Hepatic stellate cell (primary cell): ENCODE data around the gene ANXA6.

ENCODE experiments used
- DNase-seq: peaks from one replicate; pipeline ENCODE4 v3.0.0; 2011; ENCODE audit warnings: low spot score

ANXA6 gene

DNA sequence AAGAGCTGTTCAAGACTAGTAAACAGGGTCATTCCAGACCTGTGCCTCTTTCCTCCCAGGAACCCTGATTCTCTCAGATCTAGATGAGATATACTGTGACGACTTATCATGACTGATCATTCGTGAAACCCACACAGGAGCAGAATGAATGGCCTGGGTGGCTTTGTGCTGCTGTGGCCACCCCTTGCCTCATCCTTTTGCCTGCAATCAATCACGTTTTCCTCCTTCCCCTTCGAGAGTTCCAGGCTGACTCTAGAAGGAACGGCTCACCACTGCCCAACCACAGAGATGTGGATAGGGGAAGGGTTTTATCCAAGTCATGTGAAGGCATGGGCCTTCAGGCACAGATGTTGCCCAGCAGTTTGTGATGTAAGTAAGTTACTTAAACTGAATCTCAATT lies 5.8 kb downstream of the ANXA6 start:
- no peak for DNase-seq

DNA sequence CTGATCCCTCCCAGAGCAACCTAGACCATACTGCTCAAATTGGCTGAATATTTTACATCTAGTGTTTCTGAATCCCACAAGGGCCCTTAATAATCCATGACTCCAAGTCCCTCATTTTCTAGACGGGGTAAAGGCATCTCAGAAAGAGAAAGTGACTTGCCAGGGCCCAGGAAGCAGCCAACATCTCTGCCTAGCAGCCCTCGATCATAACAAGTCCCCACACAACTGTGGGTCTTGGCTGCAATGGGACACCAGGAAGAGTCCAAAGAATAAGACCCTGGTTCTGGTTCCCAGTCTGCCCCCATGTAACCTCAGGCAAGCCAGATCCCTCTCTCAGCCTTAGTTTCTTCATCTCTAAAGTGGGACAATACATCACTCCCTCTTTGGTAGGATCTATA lies 6.3 kb downstream of the ANXA6 start:
- no peak for DNase-seq

DNA sequence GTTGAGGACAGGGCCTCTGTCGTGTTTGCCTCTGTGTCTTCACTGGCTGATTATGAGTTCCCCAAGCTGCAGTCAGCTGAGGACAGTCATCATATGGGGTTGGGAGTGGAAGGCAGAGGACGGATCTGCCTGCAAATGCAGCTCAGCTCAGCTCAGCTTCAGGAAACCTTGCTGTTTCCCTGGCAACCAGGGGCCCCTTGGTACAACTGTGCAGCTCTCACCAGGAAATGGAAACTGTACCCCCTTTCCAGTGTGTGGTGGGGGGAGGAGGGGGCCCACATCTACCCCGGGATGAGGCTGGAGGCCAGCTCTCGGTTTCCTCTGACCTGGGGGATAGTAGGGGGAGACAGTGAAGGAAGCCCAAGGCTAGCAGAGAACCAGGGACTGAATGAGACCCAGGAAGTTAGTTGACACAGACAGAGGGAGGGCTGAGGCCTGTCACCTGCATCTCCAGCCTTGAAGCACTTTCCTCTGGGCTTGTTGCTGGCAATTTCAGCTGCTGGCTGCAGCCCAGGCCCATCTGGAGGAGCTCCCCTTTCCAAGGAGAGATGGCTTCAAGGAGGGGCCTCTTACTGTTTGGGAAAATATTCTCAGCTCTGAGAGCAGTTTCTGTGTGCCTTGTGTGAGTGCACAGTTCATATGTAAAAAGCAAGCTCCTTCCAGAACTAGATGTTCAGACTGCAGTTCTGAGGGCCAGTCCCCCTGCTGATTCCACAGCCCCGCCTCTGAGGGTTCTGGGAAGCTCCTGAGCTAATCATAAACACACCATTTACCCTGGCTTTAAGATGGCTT lies 6.9 kb downstream of the ANXA6 start:
- DNase-seq: no peak

- DNase-seq: no peak
Observed at GRCh38 chr5:151148583-151148982, 9.0 kb downstream of the ANXA6 start.

- DNase-seq: no peak
Observed at GRCh38 chr5:151147033-151147432, 10.5 kb downstream of the ANXA6 start.

GRCh38 chr5:151146061-151146460 lies 11.5 kb downstream of the ANXA6 start:
- DNase-seq: no peak

GRCh38 chr5:151144922-151145321 lies 12.7 kb downstream of the ANXA6 start:
- no peak for DNase-seq

DNA sequence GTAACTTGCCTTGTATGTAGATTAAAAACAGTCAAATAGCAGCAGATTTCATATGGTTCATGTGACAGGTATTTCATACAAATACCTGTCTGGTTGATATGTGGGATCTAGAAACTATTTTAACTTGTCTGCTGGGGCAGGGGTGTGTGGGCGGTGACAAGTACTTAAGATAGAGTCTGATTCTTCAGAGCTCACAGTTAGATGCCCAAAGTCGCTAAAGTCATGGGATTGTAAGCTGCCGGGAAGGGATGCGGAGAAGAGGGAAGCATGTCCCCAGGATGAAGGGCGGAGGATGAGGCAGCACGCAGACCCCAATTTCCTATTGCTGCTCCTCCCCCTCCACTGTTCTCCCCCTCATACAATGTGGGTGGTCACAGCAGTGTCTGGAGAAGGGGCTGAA lies 13.3 kb downstream of the ANXA6 start:
- DNase-seq: no peak

- DNase-seq: no peak
Observed at GRCh38 chr5:151143645-151144044, 13.9 kb downstream of the ANXA6 start.

- no peak for DNase-seq
Observed at GRCh38 chr5:151142933-151143332, 14.6 kb downstream of the ANXA6 start.

DNA sequence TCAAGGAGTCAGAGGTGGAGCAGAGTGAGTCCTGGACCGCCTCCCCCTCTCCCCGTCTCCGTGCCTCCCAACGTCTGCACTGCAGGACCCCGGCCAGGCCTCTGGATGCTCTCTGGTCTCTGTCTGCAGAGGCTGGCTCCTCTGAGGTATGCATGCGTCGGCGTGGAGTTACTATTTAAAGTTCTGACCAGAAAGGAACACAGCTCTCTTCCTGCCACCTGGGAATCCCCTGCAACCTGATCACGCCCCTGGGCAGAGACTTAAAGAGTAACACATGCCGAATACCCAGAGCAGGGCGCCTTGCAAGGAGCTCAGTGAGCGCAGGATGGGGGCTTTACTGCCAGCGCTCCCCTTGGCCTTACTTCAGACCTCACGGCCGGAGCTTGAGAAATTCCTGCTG lies 16.0 kb downstream of the ANXA6 start:
- no peak for DNase-seq

GRCh38 chr5:151140686-151141459 lies 16.7 kb downstream of the ANXA6 start:
- DNase-seq: no peak

GRCh38 chr5:151139646-151140045 lies 17.9 kb downstream of the ANXA6 start:
- no peak for DNase-seq

DNA sequence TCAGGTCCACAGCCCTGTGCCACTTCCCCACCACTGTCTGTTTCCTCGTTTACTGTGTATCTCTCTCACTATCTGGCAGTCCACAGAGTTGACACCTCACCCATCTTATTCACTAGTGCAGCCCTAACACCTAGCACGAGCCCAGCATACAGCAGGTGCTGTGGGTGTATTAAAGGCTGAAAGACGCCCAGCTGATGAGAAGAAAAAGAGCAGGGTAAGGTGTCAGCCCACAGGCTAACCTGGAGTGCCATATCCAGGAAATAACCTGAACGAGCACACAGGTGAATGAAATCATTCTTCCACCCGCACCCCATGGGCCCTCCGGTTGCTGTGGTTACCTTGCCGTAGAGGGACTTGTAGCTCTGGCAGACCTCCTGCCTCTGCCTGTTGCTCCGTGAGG lies 18.6 kb downstream of the ANXA6 start:
- DNase-seq: no peak

DNA sequence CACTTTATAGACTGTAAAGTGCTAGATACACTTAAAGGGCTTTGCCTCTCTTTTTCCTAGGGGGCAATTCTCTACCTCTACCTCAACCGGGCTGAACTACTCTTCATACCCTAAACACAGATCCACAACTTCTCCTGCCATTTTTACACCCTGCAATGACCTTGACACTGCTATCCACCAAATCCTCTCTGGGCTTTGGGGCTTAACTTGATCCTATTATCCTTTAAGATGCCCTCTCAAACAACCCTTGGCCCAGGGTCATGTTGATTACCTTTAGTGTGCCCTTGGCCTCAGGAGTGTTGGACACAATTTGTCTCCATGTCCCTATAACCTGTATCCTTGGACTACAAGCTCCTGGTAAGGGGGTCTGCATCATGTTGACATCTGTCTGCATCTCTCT lies 19.5 kb downstream of the ANXA6 start:
- DNase-seq: no peak

DNA sequence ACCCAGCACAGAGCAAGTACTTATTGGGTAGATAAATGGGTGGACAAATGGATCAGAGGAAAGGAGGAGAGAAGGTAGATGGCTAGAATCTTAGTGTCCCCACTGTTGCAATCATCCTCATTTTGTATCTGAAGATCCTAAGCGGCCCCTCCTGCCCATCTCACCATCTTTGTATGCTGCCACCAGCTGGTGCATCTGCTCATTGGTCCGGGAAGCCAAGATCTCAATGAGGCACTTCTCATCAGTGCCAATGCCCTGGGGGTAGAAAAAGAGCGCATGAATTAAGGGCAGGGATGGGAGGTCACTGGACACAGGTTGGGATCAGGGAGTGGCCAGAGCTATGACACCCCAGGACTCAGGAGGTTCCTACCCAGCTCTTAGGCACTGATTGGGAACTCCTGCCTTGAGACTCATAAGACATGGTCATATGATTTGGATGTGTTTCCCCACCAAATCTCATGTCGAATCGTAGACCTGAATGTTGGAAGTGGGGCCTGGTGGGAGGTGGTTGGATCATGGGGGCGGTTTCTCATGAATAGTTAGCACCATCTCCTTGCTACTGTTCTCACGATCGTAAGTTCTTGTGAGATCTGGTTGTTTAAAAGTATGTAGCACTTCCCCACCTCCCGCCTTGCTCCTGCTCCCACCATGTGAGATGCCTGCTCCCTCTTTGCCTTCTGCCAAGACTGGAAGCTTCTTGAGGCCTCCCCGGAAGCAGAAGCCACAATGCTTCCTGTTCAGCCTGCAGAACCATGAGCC lies 20.3 kb downstream of the ANXA6 start:
- no peak for DNase-seq

DNA sequence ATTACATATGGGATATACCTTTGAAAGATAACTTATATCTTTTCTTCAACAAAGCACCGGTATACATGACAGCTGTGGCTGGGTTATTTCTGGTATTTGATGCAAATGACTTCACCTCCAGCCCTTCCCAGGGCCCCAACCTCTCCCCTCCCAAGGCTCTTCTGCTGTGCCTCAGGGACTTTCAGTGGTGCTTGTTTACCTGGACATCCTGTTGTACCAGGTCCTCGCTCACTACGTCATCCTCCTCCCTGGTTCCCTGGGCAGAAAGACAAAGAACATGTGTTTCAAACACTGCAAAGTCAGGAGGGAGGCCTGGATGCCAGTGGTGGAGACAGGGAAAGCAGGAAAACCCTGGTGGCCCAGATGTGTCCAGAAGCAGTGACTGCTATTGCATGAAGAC lies 23.4 kb downstream of the ANXA6 start:
- no peak for DNase-seq

GRCh38 chr5:151132963-151133362 lies 24.6 kb downstream of the ANXA6 start:
- DNase-seq: no peak

DNA sequence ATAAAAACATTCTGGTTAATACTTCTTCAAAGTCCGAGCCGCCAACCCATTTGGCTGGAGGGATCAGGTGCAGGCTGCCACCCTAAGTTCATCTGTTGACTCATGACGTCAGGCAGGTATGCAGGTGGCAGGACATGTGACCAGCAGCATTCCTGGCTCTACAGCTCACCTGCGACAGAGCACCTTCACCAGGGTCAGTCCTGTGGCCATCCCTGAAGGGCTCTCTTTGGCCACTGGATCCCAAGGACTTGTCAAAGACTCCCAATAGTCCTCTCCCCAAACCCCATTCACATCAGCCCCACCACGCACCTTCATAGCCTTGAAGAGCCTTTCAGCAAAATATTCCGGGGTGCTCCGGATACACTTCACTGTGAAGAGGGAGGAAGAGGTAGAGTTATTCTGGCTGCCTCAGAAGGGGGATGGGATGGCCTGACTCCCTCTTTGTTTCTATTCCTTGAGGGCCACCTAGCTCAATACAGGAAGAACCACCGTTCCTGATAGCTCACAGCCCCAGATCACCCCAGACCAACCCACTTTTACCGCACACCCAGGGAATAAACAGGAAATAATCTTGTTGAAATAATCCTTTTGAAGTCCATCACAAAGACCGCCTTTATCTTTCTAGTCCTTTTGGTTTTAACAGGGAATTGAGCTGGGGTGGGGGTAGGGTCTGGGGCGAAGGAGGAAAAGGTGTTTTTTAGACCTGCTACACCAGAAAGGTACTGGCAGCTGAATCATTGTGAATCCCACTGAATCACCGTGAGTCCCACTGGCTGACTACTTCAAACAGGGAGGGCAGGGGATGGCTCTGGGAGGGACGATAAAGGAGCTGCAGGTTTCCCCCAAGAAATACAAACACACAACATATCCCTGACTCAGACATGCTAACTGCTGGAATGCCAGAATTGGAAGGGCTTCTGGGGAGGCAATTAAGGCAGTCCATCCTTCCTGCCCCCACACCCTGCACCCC lies 26.4 kb downstream of the ANXA6 start:
- DNase-seq: no peak

- DNase-seq: no peak
Observed at GRCh38 chr5:151130235-151130921, 27.2 kb downstream of the ANXA6 start.

GRCh38 chr5:151128817-151129216 lies 28.8 kb downstream of the ANXA6 start:
- DNase-seq: no peak
